GM11168 (cell line): Measurements from ENCODE around the gene INSYN2A.

ENCODE experiments used
- in situ Hi-C: fragments of 300-500 bp; cut with MboI; formaldehyde crosslinking; loops from one replicate; pipeline ENCODE4 v1.12.0; 2022; ENCODE audit warnings: low sequenced_read_pairs; ENCODE audit not compliant: unreplicated experiment

The INSYN2A gene

GRCh38 chr10:127196282-127197153, at the start of gene INSYN2A:
Gene INSYN2A, minus strand, starts transcription at chr10:127196591. Its CDS starts 20,196 bp downstream, at chr10:127176395.
- in situ Hi-C loops = no loop called here

- in situ Hi-C loops = no loop called here
Observed at GRCh38 chr10:127245456-127245855, 49.1 kb upstream of the INSYN2A start.

GRCh38 chr10:127243490-127244272, 47.3 kb upstream of the INSYN2A start:
- in situ Hi-C loops = no loop called here

- in situ Hi-C loops = no loop called here
Observed at GRCh38 chr10:127242914-127243313, 46.5 kb upstream of the INSYN2A start.

- in situ Hi-C loops = no loop called here
Observed at GRCh38 chr10:127236266-127236665, 39.9 kb upstream of the INSYN2A start.

GRCh38 chr10:127234306-127234800, 38.0 kb upstream of the INSYN2A start:
- in situ Hi-C loops = no loop called here

- in situ Hi-C loops = no loop called here
Observed at GRCh38 chr10:127228195-127228787, 31.9 kb upstream of the INSYN2A start.

GRCh38 chr10:127227663-127228062, 31.3 kb upstream of the INSYN2A start:
- in situ Hi-C loops = no loop called here

- in situ Hi-C loops = no loop called here
Observed at GRCh38 chr10:127227027-127227426, 30.6 kb upstream of the INSYN2A start.

GRCh38 chr10:127221281-127221680, 24.9 kb upstream of the INSYN2A start:
- in situ Hi-C loops = no loop called here

- in situ Hi-C loops = no loop called here
Observed at GRCh38 chr10:127218658-127219057, 22.3 kb upstream of the INSYN2A start.

GRCh38 chr10:127216786-127217185, 20.4 kb upstream of the INSYN2A start:
- in situ Hi-C loops = no loop called here

GRCh38 chr10:127216274-127216673, 19.9 kb upstream of the INSYN2A start:
- in situ Hi-C loops = no loop called here

GRCh38 chr10:127215866-127216265, 19.5 kb upstream of the INSYN2A start:
- in situ Hi-C loops = no loop called here

- in situ Hi-C loops = no loop called here
Observed at GRCh38 chr10:127210936-127211466, 14.6 kb upstream of the INSYN2A start.

- in situ Hi-C loops = no loop called here
Observed at GRCh38 chr10:127207081-127207480, 10.7 kb upstream of the INSYN2A start.

GRCh38 chr10:127203067-127203466, 6.7 kb upstream of the INSYN2A start:
- in situ Hi-C loops = no loop called here

- in situ Hi-C loops = no loop called here
Observed at GRCh38 chr10:127200646-127201045, 4.3 kb upstream of the INSYN2A start.

- in situ Hi-C loops = no loop called here
Observed at GRCh38 chr10:127198721-127199120, 2.3 kb upstream of the INSYN2A start.

GRCh38 chr10:127198307-127198706, 1.9 kb upstream of the INSYN2A start:
- in situ Hi-C loops = no loop called here

GRCh38 chr10:127197154-127197432, 702 bp upstream of the INSYN2A start:
- in situ Hi-C loops = no loop called here
